Neural cell (in vitro differentiated cells): ENCODE results near the gene ITGB5.

Experiments used
- EP300 ChIP-seq: fragments of 450-650 bp; conservative IDR thresholded peaks from 2 replicates; pipeline ENCODE4 v1.6.1; 2014; ENCODE audit warnings: antibody characterized with exemption, mild to moderate bottlenecking, moderate library complexity; ENCODE audit not compliant: poor library complexity, severe bottlenecking
- EZH2 ChIP-seq: fragments of 200-600, 300-800 bp; shearing (Covaris generic), sonication (generic); IDR thresholded peaks from 2 replicates; pipeline ENCODE4 v1.6.1; 2014; ENCODE audit warnings: antibody characterized with exemption, low read length, borderline replicate concordance, mild to moderate bottlenecking; ENCODE audit not compliant: insufficient read depth, poor library complexity, severe bottlenecking
- MXI1 ChIP-seq: fragments of 450-650 bp; conservative IDR thresholded peaks from 2 replicates; pipeline ENCODE4 v1.6.1; 2014; ENCODE audit warnings: antibody characterized with exemption, mild to moderate bottlenecking; ENCODE audit not compliant: poor library complexity, severe bottlenecking
- POLR2AphosphoS5 ChIP-seq: IDR thresholded peaks from 2 replicates; pipeline ENCODE4 v1.6.1; 2012
- RAD21 ChIP-seq: fragments of 450-650 bp; conservative IDR thresholded peaks from 2 replicates; pipeline ENCODE4 v1.6.1; 2014; ENCODE audit warnings: antibody characterized with exemption, mild to moderate bottlenecking, moderate library complexity
- SMC3 ChIP-seq: fragments of 450-650 bp; conservative IDR thresholded peaks from 2 replicates; pipeline ENCODE4 v1.6.1; 2014; ENCODE audit warnings: antibody characterized with exemption, mild to moderate bottlenecking, moderate library complexity; ENCODE audit not compliant: poor library complexity
- TAF1 ChIP-seq: IDR thresholded peaks from 2 replicates; pipeline ENCODE4 v1.6.1; 2012; ENCODE audit warnings: low read depth
- TF ChIP-seq, protein P1 (sequence below): fragments of 450-650 bp; IDR thresholded peaks from 2 replicates; pipeline ENCODE4 v1.5.1; 2014; ENCODE audit warnings: antibody characterized with exemption, mild to moderate bottlenecking, moderate library complexity; ENCODE audit not compliant: poor library complexity, severe bottlenecking
- TF ChIP-seq, protein P2 (sequence below): IDR thresholded peaks from 2 replicates; pipeline ENCODE4 v1.6.1; 2012; ENCODE audit warnings: borderline replicate concordance

DNA sequence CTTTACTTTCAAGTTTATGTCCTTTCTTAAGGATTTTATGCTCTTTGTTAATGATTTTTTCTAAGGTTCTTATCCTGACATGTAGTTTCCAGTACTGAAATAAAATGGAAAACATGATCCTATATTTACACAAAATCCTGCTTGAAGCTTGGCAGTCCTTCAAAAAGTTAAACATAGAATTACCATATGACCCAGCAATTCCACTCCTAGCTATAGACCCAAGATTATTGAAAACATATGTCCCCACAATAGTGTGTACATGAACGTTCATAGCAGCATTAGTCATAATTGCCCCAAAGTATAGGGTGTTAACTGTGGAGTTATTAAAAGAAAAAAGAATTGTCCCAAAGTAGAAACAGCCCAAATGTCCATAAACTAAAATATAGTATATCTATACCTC, 33.2 kb downstream of the ITGB5 start:
- TF ChIP-seq, protein P1, sequence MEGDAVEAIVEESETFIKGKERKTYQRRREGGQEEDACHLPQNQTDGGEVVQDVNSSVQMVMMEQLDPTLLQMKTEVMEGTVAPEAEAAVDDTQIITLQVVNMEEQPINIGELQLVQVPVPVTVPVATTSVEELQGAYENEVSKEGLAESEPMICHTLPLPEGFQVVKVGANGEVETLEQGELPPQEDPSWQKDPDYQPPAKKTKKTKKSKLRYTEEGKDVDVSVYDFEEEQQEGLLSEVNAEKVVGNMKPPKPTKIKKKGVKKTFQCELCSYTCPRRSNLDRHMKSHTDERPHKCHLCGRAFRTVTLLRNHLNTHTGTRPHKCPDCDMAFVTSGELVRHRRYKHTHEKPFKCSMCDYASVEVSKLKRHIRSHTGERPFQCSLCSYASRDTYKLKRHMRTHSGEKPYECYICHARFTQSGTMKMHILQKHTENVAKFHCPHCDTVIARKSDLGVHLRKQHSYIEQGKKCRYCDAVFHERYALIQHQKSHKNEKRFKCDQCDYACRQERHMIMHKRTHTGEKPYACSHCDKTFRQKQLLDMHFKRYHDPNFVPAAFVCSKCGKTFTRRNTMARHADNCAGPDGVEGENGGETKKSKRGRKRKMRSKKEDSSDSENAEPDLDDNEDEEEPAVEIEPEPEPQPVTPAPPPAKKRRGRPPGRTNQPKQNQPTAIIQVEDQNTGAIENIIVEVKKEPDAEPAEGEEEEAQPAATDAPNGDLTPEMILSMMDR = no peak
- TF ChIP-seq POLR2AphosphoS5 = no peak
- no peak for TF ChIP-seq EP300
- TF ChIP-seq, protein P2, sequence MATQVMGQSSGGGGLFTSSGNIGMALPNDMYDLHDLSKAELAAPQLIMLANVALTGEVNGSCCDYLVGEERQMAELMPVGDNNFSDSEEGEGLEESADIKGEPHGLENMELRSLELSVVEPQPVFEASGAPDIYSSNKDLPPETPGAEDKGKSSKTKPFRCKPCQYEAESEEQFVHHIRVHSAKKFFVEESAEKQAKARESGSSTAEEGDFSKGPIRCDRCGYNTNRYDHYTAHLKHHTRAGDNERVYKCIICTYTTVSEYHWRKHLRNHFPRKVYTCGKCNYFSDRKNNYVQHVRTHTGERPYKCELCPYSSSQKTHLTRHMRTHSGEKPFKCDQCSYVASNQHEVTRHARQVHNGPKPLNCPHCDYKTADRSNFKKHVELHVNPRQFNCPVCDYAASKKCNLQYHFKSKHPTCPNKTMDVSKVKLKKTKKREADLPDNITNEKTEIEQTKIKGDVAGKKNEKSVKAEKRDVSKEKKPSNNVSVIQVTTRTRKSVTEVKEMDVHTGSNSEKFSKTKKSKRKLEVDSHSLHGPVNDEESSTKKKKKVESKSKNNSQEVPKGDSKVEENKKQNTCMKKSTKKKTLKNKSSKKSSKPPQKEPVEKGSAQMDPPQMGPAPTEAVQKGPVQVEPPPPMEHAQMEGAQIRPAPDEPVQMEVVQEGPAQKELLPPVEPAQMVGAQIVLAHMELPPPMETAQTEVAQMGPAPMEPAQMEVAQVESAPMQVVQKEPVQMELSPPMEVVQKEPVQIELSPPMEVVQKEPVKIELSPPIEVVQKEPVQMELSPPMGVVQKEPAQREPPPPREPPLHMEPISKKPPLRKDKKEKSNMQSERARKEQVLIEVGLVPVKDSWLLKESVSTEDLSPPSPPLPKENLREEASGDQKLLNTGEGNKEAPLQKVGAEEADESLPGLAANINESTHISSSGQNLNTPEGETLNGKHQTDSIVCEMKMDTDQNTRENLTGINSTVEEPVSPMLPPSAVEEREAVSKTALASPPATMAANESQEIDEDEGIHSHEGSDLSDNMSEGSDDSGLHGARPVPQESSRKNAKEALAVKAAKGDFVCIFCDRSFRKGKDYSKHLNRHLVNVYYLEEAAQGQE = no peak
- no peak for TF ChIP-seq EZH2
- no peak for TF ChIP-seq SMC3
- TF ChIP-seq TAF1 = no peak
- no peak for TF ChIP-seq RAD21
- TF ChIP-seq MXI1 = no peak
